Parathyroid adenoma (tissue), 2 donors: Measurements from ENCODE around the gene DTNB.

Experiments
- H2AFZ ChIP-seq: fragments of 300-600 bp; sonication (generic); one replicate; pipeline ENCODE4 v1.7.0; 2017; ENCODE audit warnings: antibody characterized with exemption, mild to moderate bottlenecking
- H3K27ac ChIP-seq: fragments of 300-600 bp; sonication (generic); one replicate; pipeline ENCODE4 v1.7.0; 2017
- H3K27me3 ChIP-seq: fragments of 300-600 bp; sonication (generic); one replicate; pipeline ENCODE4 v1.7.0; 2017; ENCODE audit warnings: low read length; ENCODE audit not compliant: control insufficient read depth, insufficient read depth
- H3K36me3 ChIP-seq: fragments of 300-600 bp; sonication (generic); one replicate; pipeline ENCODE4 v1.7.0; 2017; ENCODE audit warnings: low read length; ENCODE audit not compliant: control insufficient read depth, insufficient read depth
- H3K4me1 ChIP-seq: fragments of 300-600 bp; sonication (generic); one replicate; pipeline ENCODE4 v1.7.0; 2017; ENCODE audit warnings: control low read depth
- H3K4me2 ChIP-seq: fragments of 300-600 bp; sonication (generic); one replicate; pipeline ENCODE4 v1.7.0; 2017; ENCODE audit warnings: low read length
- H3K4me3 ChIP-seq: fragments of 300-600 bp; sonication (generic); one replicate; pipeline ENCODE4 v1.7.0; 2017; ENCODE audit warnings: low read depth, low read length
- H3K79me2 ChIP-seq: fragments of 300-600 bp; sonication (generic); one replicate; pipeline ENCODE4 v1.7.0; 2017; ENCODE audit warnings: control low read depth
- H3K9ac ChIP-seq: fragments of 300-600 bp; sonication (generic); one replicate; pipeline ENCODE4 v1.7.0; 2017; ENCODE audit warnings: mild to moderate bottlenecking
- H3K9me3 ChIP-seq: fragments of 300-600 bp; sonication (generic); one replicate; pipeline ENCODE4 v1.7.0; 2017; ENCODE audit warnings: low read length; ENCODE audit not compliant: control insufficient read depth
- TF ChIP-seq, protein P1 (sequence below): fragments of 300-600 bp; sonication (generic); IDR thresholded peaks from one replicate; pipeline ENCODE4 v1.7.0; 2017; ENCODE audit warnings: antibody characterized with exemption, mild to moderate bottlenecking
- donor health status: primary hyperparathyroidism.

The DTNB gene

DNA sequence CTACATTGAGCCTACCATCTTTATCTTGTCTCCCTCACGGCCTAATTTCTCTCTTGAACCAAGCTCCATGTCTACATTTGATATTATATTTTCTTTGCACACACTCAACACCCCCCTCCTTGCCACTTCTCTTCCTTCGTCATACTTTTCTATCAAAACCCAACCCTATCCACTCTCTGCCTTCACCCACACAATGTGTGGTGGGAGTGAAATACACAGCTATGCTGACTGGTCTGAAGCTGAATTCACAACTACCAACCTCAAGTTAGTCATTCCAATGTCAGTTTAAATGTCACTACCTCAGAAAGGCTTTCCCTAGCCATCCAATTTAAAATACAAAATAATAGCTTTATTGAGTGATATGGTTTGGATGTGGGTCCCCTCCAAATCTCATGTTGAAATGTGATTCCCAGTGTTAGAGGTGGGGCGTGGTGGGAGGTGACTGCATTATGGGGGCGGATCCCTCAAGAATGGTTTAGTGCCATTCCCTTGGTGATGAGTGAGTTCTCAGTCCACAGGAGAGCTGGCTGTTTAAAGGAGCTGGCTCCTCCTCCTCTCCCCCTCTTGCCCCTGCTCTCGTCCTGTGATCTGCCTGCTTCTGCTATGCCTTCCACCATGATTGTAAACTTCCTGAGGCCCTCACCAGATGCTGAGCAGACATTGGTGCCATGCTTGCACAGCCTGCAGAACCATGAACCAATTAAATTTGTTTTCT is 112.1 kb downstream of the DTNB start:
- H3K27ac ChIP-seq = no peak overlapping the region
- H3K27me3 ChIP-seq = no peaks in the 10 kb centered on the region
- H3K9me3 ChIP-seq = no peaks in the 10 kb centered on the region
- no peak overlapping the region for H3K9ac ChIP-seq
- H3K36me3 ChIP-seq = no peaks in the 10 kb centered on the region
- H2AFZ ChIP-seq = no peak overlapping the region
- H3K79me2 ChIP-seq = no peaks in the 10 kb centered on the region
- H3K4me2 ChIP-seq = no peak overlapping the region
- no peaks in the 10 kb centered on the region for H3K4me1 ChIP-seq
- TF ChIP-seq, protein P1, sequence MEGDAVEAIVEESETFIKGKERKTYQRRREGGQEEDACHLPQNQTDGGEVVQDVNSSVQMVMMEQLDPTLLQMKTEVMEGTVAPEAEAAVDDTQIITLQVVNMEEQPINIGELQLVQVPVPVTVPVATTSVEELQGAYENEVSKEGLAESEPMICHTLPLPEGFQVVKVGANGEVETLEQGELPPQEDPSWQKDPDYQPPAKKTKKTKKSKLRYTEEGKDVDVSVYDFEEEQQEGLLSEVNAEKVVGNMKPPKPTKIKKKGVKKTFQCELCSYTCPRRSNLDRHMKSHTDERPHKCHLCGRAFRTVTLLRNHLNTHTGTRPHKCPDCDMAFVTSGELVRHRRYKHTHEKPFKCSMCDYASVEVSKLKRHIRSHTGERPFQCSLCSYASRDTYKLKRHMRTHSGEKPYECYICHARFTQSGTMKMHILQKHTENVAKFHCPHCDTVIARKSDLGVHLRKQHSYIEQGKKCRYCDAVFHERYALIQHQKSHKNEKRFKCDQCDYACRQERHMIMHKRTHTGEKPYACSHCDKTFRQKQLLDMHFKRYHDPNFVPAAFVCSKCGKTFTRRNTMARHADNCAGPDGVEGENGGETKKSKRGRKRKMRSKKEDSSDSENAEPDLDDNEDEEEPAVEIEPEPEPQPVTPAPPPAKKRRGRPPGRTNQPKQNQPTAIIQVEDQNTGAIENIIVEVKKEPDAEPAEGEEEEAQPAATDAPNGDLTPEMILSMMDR = no peak
- H3K4me3 ChIP-seq = no peak overlapping the region

DNA sequence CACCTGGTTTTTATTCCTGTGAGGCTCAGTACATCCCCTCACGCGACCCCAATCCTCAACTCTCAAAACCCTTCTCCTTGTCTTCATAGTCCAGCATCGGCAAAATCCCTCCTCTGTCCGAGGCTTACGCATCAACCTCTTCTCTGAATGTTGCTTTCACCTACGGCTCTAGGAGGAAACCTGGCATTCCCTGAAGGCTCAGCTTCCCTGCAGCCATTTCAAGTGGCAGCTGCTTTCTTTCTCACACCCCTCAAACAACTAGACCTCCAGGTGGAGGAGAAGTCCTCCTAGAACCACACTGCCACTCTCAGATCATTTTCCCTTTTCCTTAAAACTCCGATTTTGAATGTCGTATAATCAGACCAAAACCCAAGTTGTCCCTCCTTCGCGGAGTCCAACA is 114.2 kb downstream of the DTNB start:
- H3K4me1 ChIP-seq = no peaks in the 10 kb centered on the region
- no peak overlapping the region for H3K4me3 ChIP-seq
- no peaks in the 10 kb centered on the region for H3K36me3 ChIP-seq
- no peaks in the 10 kb centered on the region for H3K9me3 ChIP-seq
- no peak overlapping the region for H3K9ac ChIP-seq
- H3K4me2 ChIP-seq = no peak overlapping the region
- no peaks in the 10 kb centered on the region for H3K27me3 ChIP-seq
- no peak overlapping the region for H2AFZ ChIP-seq
- H3K27ac ChIP-seq = no peak overlapping the region
- TF ChIP-seq, protein P1 = no peak
- H3K79me2 ChIP-seq = no peaks in the 10 kb centered on the region

DNA sequence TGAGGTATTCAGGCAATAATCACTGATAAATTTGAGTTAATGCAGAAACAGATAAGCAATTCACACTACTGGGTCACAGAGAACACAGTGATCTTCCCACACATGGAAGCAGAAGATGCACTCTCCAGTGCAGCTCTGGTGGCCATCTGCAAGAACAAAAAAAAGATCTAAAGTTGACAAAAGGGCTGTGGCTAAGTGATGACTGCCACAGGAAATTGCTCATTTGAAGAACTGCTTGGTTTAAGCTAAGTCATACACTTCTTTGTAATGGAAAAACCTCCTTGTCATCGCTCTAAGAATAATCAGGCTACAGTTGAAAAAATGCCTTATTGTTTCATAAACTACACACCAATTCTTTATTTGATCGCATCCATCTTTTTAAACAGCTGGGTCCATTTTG is 115.1 kb downstream of the DTNB start:
- Histone ChIP-seq H3K27me3 (no peaks in the 10 kb centered on the region), H3K79me2 (no peaks in the 10 kb centered on the region), H3K4me3 (no peak overlapping the region), H3K36me3 (no peaks in the 10 kb centered on the region), H3K4me2 (no peak overlapping the region), H3K9ac (no peak overlapping the region), H3K27ac (no peak overlapping the region), H3K4me1 (no peaks in the 10 kb centered on the region), H3K9me3 (no peaks in the 10 kb centered on the region), H2AFZ (no peak overlapping the region)
- TF ChIP-seq, protein P1 = no peak

DNA sequence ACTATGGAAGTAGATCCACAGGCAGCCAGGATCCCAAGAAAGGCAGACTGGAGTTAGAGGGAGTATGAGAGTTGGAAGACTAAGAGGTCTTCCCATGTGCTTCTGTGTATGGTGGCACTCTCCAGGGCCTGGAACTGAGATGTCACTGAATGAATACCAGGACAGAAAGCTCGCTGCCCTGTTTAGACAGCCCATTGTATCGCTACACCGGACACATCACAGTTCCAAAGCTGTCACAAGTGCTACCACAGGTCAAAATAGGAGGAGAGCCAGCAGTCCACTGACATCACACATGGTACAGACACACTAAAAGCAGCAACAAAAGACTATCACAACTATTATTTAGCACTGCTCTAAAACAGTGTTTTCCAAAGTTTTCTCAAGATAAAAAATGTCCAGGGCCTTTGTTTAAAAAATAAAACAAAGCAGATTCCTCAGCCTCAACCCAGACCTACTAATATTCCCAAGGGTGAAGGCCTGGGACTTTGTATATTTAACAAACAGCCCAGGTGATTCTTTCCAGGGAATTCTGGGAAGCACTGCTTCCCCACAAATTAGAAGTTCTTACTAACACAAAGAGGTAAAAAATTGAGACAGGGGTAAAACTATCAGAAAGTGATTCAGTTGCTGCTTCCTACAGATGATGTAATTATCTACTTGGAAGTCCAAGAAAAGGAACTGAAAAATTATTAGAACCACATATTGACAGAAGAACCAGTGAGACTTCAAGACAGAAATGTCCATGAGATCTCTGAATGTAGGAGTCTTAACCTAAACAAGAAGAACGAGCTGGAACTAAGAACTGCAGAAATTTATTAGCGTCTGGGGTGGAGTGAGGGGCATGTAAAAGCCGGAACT is 116.0 kb downstream of the DTNB start:
- Histone ChIP-seq H3K79me2 (no peaks in the 10 kb centered on the region), H3K9ac (no peak overlapping the region), H3K27ac (no peak overlapping the region), H2AFZ (no peak overlapping the region), H3K4me1 (no peaks in the 10 kb centered on the region), H3K4me2 (no peak overlapping the region), H3K27me3 (no peaks in the 10 kb centered on the region), H3K36me3 (no peaks in the 10 kb centered on the region), H3K4me3 (no peak overlapping the region), H3K9me3 (no peaks in the 10 kb centered on the region)
- TF ChIP-seq, protein P1 = no peak
